Sigmoid colon (tissue), 4 donors: ENCODE data around the gene RNASEH2B.

ENCODE experiments used
- EP300 ChIP-seq, 4 donors: sonication (generic); formaldehyde crosslinking; IDR thresholded peaks; one replicate each; pipeline ENCODE4 v1.6.1; 2017; ENCODE audit warnings: antibody characterized with exemption in 4 of 4
- POLR2A ChIP-seq, 2 donors: fragments of 450-650 bp; IDR thresholded peaks; one replicate each; pipeline ENCODE4 v1.6.1; 2016; ENCODE audit warnings: antibody characterized with exemption in 2 of 2, mild to moderate bottlenecking in 2 of 2, moderate library complexity in 2 of 2
- POLR2AphosphoS5 ChIP-seq, 4 donors: sonication (generic); formaldehyde crosslinking; IDR thresholded peaks; one replicate each; pipeline ENCODE4 v1.6.1; 2017; ENCODE audit warnings: antibody characterized with exemption in 4 of 4
- TF ChIP-seq, protein P1 (sequence below), 4 experiments: fragments of 450-650 bp in 3 of 4; fragments of 200-600 bp in 1 of 4; IDR thresholded peaks; one replicate each; pipeline ENCODE4 v1.5.1; 2016 to 2019; ENCODE audit warnings: antibody characterized with exemption in 4 of 4, mild to moderate bottlenecking in 3 of 4, moderate library complexity in 2 of 4

- TF ChIP-seq EP300 (IDR thresholded peaks at IDR 0.05) (no peak), POLR2AphosphoS5 (IDR thresholded peaks at IDR 0.05) (no peak), POLR2A (IDR thresholded peaks at IDR 0.05) (no peak)
- TF ChIP-seq, protein P1, sequence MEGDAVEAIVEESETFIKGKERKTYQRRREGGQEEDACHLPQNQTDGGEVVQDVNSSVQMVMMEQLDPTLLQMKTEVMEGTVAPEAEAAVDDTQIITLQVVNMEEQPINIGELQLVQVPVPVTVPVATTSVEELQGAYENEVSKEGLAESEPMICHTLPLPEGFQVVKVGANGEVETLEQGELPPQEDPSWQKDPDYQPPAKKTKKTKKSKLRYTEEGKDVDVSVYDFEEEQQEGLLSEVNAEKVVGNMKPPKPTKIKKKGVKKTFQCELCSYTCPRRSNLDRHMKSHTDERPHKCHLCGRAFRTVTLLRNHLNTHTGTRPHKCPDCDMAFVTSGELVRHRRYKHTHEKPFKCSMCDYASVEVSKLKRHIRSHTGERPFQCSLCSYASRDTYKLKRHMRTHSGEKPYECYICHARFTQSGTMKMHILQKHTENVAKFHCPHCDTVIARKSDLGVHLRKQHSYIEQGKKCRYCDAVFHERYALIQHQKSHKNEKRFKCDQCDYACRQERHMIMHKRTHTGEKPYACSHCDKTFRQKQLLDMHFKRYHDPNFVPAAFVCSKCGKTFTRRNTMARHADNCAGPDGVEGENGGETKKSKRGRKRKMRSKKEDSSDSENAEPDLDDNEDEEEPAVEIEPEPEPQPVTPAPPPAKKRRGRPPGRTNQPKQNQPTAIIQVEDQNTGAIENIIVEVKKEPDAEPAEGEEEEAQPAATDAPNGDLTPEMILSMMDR (IDR thresholded peaks at IDR 0.05): no peak
These were observed 91.7 kb downstream of the RNASEH2B start for GRCh38 chr13:51001335-51001734.
